ENCODE data around the gene UBQLN1. TPM values are rescaled to one million over a fixed set of nuclear protein-coding genes. Genes with fewer than 3 reads are reported as not detected.

The UBQLN1 gene
- total RNA-seq, 1 experiment from 2014 or later = 162 TPM

GRCh38 chr9:83651558-83651957 is 56.2 kb downstream of the UBQLN1 start:
- H3K27me3 ChIP-seq (replicated peaks; ENCODE audit: insufficient read depth, low read depth, low read length, poor library complexity) = no peaks in the 10 kb centered on the region
- TF ChIP-seq CTCF (conservative IDR thresholded peaks at IDR 0.05; ENCODE audit: low read depth, low read length) (no peak), EZH2 (IDR thresholded peaks at IDR 0.05; ENCODE audit: borderline replicate concordance, low read depth, low read length, poor library complexity, severe bottlenecking) (no peak)
- intact Hi-C loops (cut with micrococcal nuclease; ENCODE audit: unreplicated experiment) = no loop called here
- peaks cover 37% of the 10 kb centered on the region for H3K4me1 ChIP-seq (ENCODE audit: insufficient read depth, low read length, poor library complexity, severe bottlenecking)
- no peak overlapping the region for H3K4me3 ChIP-seq (ENCODE audit: low read depth, low read length, poor library complexity, severe bottlenecking)
- ChIA-PET POLR2A (ENCODE audit: low non-redundant PET) (no interaction called here), CTCF (no interaction called here)
- BruUV-seq (replicated peaks) = TSS peak; percentile 6
- peaks cover 36% of the 10 kb centered on the region for H3K36me3 ChIP-seq (ENCODE audit: insufficient read depth, low read length, poor library complexity, severe bottlenecking)
- H3K27ac ChIP-seq (ENCODE audit: low read depth, low read length, poor library complexity, severe bottlenecking) = no peak overlapping the region
- DNase-seq (ENCODE audit: low spot score) = no peak
- H3K9me3 ChIP-seq (ENCODE audit: low read depth, low read length, poor library complexity, severe bottlenecking) = no peaks in the 10 kb centered on the region

- Histone ChIP-seq H3K36me3 (ENCODE audit: insufficient read depth, low read length, poor library complexity, severe bottlenecking) (peaks cover 21% of the 10 kb centered on the region), H3K9me3 (ENCODE audit: low read depth, low read length, poor library complexity, severe bottlenecking) (no peaks in the 10 kb centered on the region), H3K27me3 (replicated peaks; ENCODE audit: insufficient read depth, low read depth, low read length, poor library complexity) (no peaks in the 10 kb centered on the region), H3K27ac (ENCODE audit: low read depth, low read length, poor library complexity, severe bottlenecking) (peak overlapping the region; percentile 70), H3K4me1 (ENCODE audit: insufficient read depth, low read length, poor library complexity, severe bottlenecking) (peaks cover 46% of the 10 kb centered on the region), H3K4me3 (ENCODE audit: low read depth, low read length, poor library complexity, severe bottlenecking) (no peak overlapping the region)
- ChIA-PET CTCF (interaction anchor here (0.6 to 0.8 kb wide), 3 partner anchors 20 to 105 kb away, joined by 3 to 5 read pairs (median 3); no protein-coding TSS in a partner anchor), POLR2A (ENCODE audit: low non-redundant PET) (no interaction called here)
- intact Hi-C loops (cut with micrococcal nuclease; ENCODE audit: unreplicated experiment) = no loop called here
- BruUV-seq (replicated peaks) = no TSS peak
- DNase-seq (ENCODE audit: low spot score) = no peak
- TF ChIP-seq EZH2 (IDR thresholded peaks at IDR 0.05; ENCODE audit: borderline replicate concordance, low read depth, low read length, poor library complexity, severe bottlenecking) (no peak), CTCF (conservative IDR thresholded peaks at IDR 0.05; ENCODE audit: low read depth, low read length) (no peak)
Measured at GRCh38 chr9:83649515-83649914, 58.2 kb downstream of the UBQLN1 start.

GRCh38 chr9:83649080-83649479 is 58.7 kb downstream of the UBQLN1 start:
- ChIA-PET POLR2A (ENCODE audit: low non-redundant PET) (no interaction called here), CTCF (interaction anchor here (0.6 to 0.8 kb wide), 3 partner anchors 21 to 105 kb away, joined by 3 to 5 read pairs (median 3); no protein-coding TSS in a partner anchor)
- Histone ChIP-seq H3K36me3 (ENCODE audit: insufficient read depth, low read length, poor library complexity, severe bottlenecking) (peaks cover 18% of the 10 kb centered on the region), H3K27me3 (replicated peaks; ENCODE audit: insufficient read depth, low read depth, low read length, poor library complexity) (no peaks in the 10 kb centered on the region), H3K27ac (ENCODE audit: low read depth, low read length, poor library complexity, severe bottlenecking) (no peak overlapping the region), H3K9me3 (ENCODE audit: low read depth, low read length, poor library complexity, severe bottlenecking) (no peaks in the 10 kb centered on the region), H3K4me1 (ENCODE audit: insufficient read depth, low read length, poor library complexity, severe bottlenecking) (peaks cover 48% of the 10 kb centered on the region), H3K4me3 (ENCODE audit: low read depth, low read length, poor library complexity, severe bottlenecking) (no peak overlapping the region)
- no TSS peak for BruUV-seq (replicated peaks)
- intact Hi-C loops (cut with micrococcal nuclease; ENCODE audit: unreplicated experiment) = no loop called here
- DNase-seq (ENCODE audit: low spot score) = peak; percentile 65
- TF ChIP-seq CTCF (conservative IDR thresholded peaks at IDR 0.05; ENCODE audit: low read depth, low read length) (peak; percentile 73), EZH2 (IDR thresholded peaks at IDR 0.05; ENCODE audit: borderline replicate concordance, low read depth, low read length, poor library complexity, severe bottlenecking) (no peak)
